Endodermal cell (in vitro differentiated cells): ENCODE measurements around the gene SSTR4. TPM values are rescaled to one million over a fixed set of nuclear protein-coding genes. Genes with fewer than 3 reads are reported as not detected.

ENCODE experiments used
- DNase-seq: peaks from one replicate; pipeline ENCODE4 v3.0.0-alpha.2; 2017
- H3K27ac ChIP-seq: 2 replicates; pipeline ENCODE4 v1.5.1; 2013; ENCODE audit warnings: mild to moderate bottlenecking, low read depth, low read length, moderate library complexity
- H3K27me3 ChIP-seq: 2 replicates; pipeline ENCODE4 v1.6.1; 2013; ENCODE audit warnings: mild to moderate bottlenecking, low read length, moderate library complexity; ENCODE audit not compliant: insufficient read depth, control insufficient read depth, poor library complexity, severe bottlenecking
- H3K36me3 ChIP-seq: 2 replicates; pipeline ENCODE4 v1.7.0; 2013; ENCODE audit warnings: mild to moderate bottlenecking, low read length, moderate library complexity; ENCODE audit not compliant: control insufficient read depth, insufficient read depth
- H3K4me1 ChIP-seq: one replicate; pipeline ENCODE4 v1.7.0; 2013; ENCODE audit warnings: low read length; ENCODE audit not compliant: control insufficient read depth, insufficient read depth
- H3K4me3 ChIP-seq: 2 replicates; pipeline ENCODE4 v1.5.1; 2013; ENCODE audit warnings: mild to moderate bottlenecking, low read length, moderate library complexity
- H3K9ac ChIP-seq: 2 replicates; pipeline ENCODE4 v1.6.1; 2013; ENCODE audit warnings: mild to moderate bottlenecking, low read length, moderate library complexity; ENCODE audit not compliant: poor library complexity, severe bottlenecking; ENCODE audit errors: extremely low read depth
- H3K9me3 ChIP-seq: 2 replicates; pipeline ENCODE4 v1.6.1; 2013; ENCODE audit warnings: mild to moderate bottlenecking, low read length, moderate library complexity; ENCODE audit not compliant: control insufficient read depth
- H3K27ac Mint-ChIP-seq: 2 replicates; pipeline ENCODE4 v1.8.0; 2020; ENCODE audit warnings: mixed read lengths
- H3K27me3 Mint-ChIP-seq: 2 replicates; pipeline ENCODE4 v1.8.0; 2021; ENCODE audit warnings: mild to moderate bottlenecking, mixed read lengths; ENCODE audit not compliant: insufficient read depth
- H3K36me3 Mint-ChIP-seq: 2 replicates; pipeline ENCODE4 v1.8.0; 2020; ENCODE audit warnings: low read depth, mixed read lengths
- H3K4me1 Mint-ChIP-seq: 2 replicates; pipeline ENCODE4 v1.8.0; 2020; ENCODE audit warnings: mixed read lengths
- H3K4me3 Mint-ChIP-seq: 2 replicates; pipeline ENCODE4 v1.8.0; 2020; ENCODE audit warnings: mild to moderate bottlenecking, moderate library complexity, mixed read lengths
- H3K9me3 Mint-ChIP-seq: 2 replicates; pipeline ENCODE4 v1.8.0; 2020; ENCODE audit warnings: mild to moderate bottlenecking, mixed read lengths
- WGBS, 2 experiments: methylation state at CpG; one replicate each; pipeline versions ENCODE4 v1.1.5 to v1.1.7; 2013; ENCODE audit warnings: missing lambda C conversion rate in 2 of 2, mixed read lengths in 1 of 2; ENCODE audit not compliant: insufficient coverage in 1 of 2, insufficient read length in 1 of 2; 5-methylcytosine and 5-hydroxymethylcytosine counted together
- total RNA-seq, 2 donors: library from RNA; stranded (reverse); fragmentation: NEBNext Ultra II Directional in 1 of 2; extraction: Animal tissue kit (Norgen Biotek cat#: 25700) in 1 of 2; gene quantifications; 2 replicates in 1 of 2; 3 replicates in 1 of 2; pipeline ENCODE4 v1.2.1, GENCODE V29; 2021
- TF ChIP-seq, protein P1 (sequence below): fragments of 200-600 bp; sonication (generic); conservative IDR thresholded peaks from 2 replicates; pipeline ENCODE4 v1.5.0; 2021; ENCODE audit warnings: antibody characterized with exemption, mild to moderate bottlenecking

The SSTR4 gene
- total RNA-seq, 2 donors from 2014 or later = 0.40 TPM; not detected in 1

DNA sequence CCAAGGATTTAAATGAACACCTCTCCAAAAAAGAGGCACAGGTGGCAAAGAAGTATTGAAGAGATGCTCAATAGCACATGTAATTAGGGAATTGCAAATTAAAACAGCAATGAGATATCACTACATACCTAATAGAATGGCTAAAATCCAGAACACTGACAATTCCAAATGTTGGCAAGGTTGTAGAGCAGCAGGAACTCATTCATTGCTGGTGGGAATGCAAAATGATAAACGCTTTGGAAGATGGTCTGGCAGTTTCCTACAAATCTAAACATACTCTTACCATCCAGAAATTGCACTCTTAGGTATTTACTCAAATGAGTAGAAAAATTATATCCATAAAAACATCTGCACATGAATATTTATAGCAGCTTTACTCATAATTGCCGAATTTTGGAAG lies 34.0 kb downstream of the SSTR4 start:
- H3K4me3 ChIP-seq = no peak overlapping the region
- H3K36me3 ChIP-seq = no peaks in the 10 kb centered on the region
- H3K27me3 Mint-ChIP-seq = no peaks in the 10 kb centered on the region
- H3K27me3 ChIP-seq = no peaks in the 10 kb centered on the region
- no peaks in the 10 kb centered on the region for H3K36me3 Mint-ChIP-seq
- no peaks in the 10 kb centered on the region for H3K9me3 ChIP-seq
- TF ChIP-seq, protein P1, sequence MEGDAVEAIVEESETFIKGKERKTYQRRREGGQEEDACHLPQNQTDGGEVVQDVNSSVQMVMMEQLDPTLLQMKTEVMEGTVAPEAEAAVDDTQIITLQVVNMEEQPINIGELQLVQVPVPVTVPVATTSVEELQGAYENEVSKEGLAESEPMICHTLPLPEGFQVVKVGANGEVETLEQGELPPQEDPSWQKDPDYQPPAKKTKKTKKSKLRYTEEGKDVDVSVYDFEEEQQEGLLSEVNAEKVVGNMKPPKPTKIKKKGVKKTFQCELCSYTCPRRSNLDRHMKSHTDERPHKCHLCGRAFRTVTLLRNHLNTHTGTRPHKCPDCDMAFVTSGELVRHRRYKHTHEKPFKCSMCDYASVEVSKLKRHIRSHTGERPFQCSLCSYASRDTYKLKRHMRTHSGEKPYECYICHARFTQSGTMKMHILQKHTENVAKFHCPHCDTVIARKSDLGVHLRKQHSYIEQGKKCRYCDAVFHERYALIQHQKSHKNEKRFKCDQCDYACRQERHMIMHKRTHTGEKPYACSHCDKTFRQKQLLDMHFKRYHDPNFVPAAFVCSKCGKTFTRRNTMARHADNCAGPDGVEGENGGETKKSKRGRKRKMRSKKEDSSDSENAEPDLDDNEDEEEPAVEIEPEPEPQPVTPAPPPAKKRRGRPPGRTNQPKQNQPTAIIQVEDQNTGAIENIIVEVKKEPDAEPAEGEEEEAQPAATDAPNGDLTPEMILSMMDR = no peak
- H3K9me3 Mint-ChIP-seq = no peaks in the 10 kb centered on the region
- H3K27ac ChIP-seq = no peak overlapping the region
- WGBS, 2 experiments = 94% methylated on average over 2 of the region's 2 CpGs; no CpG with 5 or more reads in 1 of the 2 experiments
- DNase-seq = no peak
- H3K9ac ChIP-seq = no peak overlapping the region
- H3K27ac Mint-ChIP-seq = no peak overlapping the region
- H3K4me1 ChIP-seq = no peaks in the 10 kb centered on the region
- H3K4me1 Mint-ChIP-seq = peaks cover 5% of the 10 kb centered on the region
- no peak overlapping the region for H3K4me3 Mint-ChIP-seq

- no peaks in the 10 kb centered on the region for H3K27me3 Mint-ChIP-seq
- H3K4me1 Mint-ChIP-seq = no peaks in the 10 kb centered on the region
- DNase-seq = no peak
- Histone ChIP-seq H3K9ac (no peak overlapping the region), H3K9me3 (no peaks in the 10 kb centered on the region), H3K27ac (no peak overlapping the region), H3K4me3 (no peak overlapping the region), H3K27me3 (no peaks in the 10 kb centered on the region), H3K36me3 (no peaks in the 10 kb centered on the region), H3K4me1 (no peaks in the 10 kb centered on the region)
- 64% methylated on average over 3 of the region's 3 CpGs; no CpG with 5 or more reads in 1 of the 2 experiments for WGBS, 2 experiments
- no peaks in the 10 kb centered on the region for H3K9me3 Mint-ChIP-seq
- no peak overlapping the region for H3K4me3 Mint-ChIP-seq
- TF ChIP-seq, protein P1 = no peak
- H3K36me3 Mint-ChIP-seq = no peaks in the 10 kb centered on the region
- no peak overlapping the region for H3K27ac Mint-ChIP-seq
Measured at GRCh38 chr20:23071398-23071797, 36.3 kb downstream of the SSTR4 start.

DNA sequence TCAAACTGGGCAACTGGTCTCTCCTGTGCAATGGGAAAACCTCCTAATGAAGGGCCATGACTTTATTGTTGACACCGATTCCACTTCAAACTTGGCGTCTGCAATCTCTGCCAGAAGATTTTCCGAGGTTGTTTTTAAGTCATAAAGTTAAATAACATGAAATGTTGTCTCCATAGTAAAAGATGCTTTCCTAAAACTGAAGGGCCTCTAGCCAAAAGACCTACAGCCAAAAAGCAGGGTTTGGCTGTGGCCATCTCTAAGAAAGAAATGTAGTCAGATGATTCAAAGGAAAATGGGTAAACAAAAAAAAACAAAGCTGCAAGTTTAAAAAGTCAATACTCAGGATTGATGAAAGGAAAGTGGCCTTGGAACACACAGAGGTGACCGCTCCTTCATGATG lies 36.9 kb downstream of the SSTR4 start:
- Mint-ChIP-seq H3K9me3 (no peaks in the 10 kb centered on the region), H3K4me3 (no peak overlapping the region), H3K36me3 (no peaks in the 10 kb centered on the region), H3K27ac (no peak overlapping the region), H3K27me3 (no peaks in the 10 kb centered on the region), H3K4me1 (no peaks in the 10 kb centered on the region)
- no peaks in the 10 kb centered on the region for H3K36me3 ChIP-seq
- no peak overlapping the region for H3K27ac ChIP-seq
- TF ChIP-seq, protein P1 = no peak
- H3K4me3 ChIP-seq = no peak overlapping the region
- DNase-seq = no peak
- no peaks in the 10 kb centered on the region for H3K4me1 ChIP-seq
- 88 to 90% methylated on average over 4 of the region's 4 CpGs for WGBS, 2 experiments
- no peaks in the 10 kb centered on the region for H3K9me3 ChIP-seq
- no peaks in the 10 kb centered on the region for H3K27me3 ChIP-seq
- H3K9ac ChIP-seq = no peak overlapping the region
